ENCODE results near the gene RNF125.

RNF125 gene

GRCh38 chr18:32037616-32038015 lies 19.0 kb downstream of the RNF125 start:
- DNase-seq (ENCODE audit: low spot score): no peak
- in situ Hi-C loops (cut with MboI; ENCODE audit: low sequenced_read_pairs, unreplicated experiment): no loop called here
- TF ChIP-seq, protein P1, sequence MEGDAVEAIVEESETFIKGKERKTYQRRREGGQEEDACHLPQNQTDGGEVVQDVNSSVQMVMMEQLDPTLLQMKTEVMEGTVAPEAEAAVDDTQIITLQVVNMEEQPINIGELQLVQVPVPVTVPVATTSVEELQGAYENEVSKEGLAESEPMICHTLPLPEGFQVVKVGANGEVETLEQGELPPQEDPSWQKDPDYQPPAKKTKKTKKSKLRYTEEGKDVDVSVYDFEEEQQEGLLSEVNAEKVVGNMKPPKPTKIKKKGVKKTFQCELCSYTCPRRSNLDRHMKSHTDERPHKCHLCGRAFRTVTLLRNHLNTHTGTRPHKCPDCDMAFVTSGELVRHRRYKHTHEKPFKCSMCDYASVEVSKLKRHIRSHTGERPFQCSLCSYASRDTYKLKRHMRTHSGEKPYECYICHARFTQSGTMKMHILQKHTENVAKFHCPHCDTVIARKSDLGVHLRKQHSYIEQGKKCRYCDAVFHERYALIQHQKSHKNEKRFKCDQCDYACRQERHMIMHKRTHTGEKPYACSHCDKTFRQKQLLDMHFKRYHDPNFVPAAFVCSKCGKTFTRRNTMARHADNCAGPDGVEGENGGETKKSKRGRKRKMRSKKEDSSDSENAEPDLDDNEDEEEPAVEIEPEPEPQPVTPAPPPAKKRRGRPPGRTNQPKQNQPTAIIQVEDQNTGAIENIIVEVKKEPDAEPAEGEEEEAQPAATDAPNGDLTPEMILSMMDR (IDR thresholded peaks at IDR 0.05; ENCODE audit: borderline replicate concordance, control extremely low read depth, extremely low read depth, insufficient read depth, missing control alignments): no peak

DNA sequence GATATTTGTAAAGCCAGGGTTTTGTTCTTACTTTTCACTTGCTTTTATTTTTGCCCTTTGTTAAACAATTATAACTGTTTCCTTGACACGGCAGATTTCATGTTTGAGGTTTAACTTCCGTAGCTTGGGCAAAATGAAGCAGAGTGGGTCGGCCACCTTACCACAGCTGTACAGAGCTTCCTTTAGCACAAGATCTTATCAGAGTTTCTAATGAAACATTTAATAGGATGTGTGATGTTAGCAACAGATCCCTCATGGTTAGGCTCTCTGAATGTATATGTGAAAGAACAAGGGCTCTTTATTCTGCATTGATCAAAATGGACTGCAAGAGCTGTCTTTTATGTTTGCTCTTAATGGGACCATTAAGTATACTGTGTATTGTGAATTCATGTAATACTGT lies 22.3 kb downstream of the RNF125 start:
- TF ChIP-seq, protein P1 (IDR thresholded peaks at IDR 0.05; ENCODE audit: borderline replicate concordance, control extremely low read depth, extremely low read depth, insufficient read depth, missing control alignments): no peak
- no peak for DNase-seq (ENCODE audit: low spot score)
- in situ Hi-C loops (cut with MboI; ENCODE audit: low sequenced_read_pairs, unreplicated experiment): no loop called here

DNA sequence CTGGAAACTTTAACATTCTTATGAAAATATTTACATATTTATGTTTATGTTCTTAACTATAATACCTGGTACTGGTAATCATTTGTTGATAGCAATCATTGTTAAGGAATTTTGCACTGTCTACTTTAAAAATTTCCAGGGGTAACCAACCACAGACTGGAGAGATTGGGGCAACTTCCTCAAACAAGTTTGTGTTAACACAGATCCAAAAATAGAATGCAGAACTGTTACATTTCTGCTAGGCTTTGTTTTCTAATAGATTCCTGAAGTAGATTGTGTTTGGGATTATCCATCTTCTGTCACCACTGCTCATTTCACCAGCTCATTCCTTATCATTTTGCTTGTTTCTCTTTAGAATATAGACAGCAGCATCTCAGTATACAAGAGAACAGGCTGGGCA lies 23.7 kb downstream of the RNF125 start:
- in situ Hi-C loops (cut with MboI; ENCODE audit: low sequenced_read_pairs, unreplicated experiment): no loop called here
- no peak for DNase-seq (ENCODE audit: low spot score)
- TF ChIP-seq, protein P1 (IDR thresholded peaks at IDR 0.05; ENCODE audit: borderline replicate concordance, control extremely low read depth, extremely low read depth, insufficient read depth, missing control alignments): no peak

DNA sequence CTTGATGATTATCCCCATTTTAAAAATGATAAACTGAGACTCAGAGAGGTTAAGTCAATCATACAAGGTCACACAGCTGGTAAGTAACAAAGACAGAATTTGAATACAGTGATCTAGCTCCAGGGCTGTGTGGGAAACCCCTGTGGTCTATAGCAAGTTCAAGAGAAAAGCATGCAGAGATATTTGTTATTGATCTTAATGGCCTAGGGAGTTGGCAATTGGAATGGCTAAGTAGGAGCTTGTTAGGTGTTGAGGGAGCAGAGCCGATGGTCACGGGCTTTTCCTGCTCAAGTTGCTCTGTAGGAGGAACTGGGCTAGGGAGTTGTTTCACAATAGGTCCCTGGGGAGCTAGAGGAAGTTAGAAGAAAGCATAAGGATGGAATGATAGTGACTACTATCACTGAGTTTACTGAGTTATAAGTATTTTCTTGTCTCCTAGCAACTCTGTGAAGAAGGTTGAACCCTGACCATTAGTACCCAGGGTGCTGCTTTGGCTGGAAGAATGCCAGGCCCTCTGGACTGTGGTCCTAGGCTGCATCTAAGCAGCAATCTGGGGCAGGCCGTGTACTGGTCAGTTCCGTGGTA lies 30.0 kb downstream of the RNF125 start:
- in situ Hi-C loops (cut with MboI; ENCODE audit: low sequenced_read_pairs, unreplicated experiment): no loop called here
- TF ChIP-seq, protein P1 (IDR thresholded peaks at IDR 0.05; ENCODE audit: borderline replicate concordance, control extremely low read depth, extremely low read depth, insufficient read depth, missing control alignments): no peak
- DNase-seq (ENCODE audit: low spot score): no peak

- no peak for DNase-seq (ENCODE audit: low spot score)
- in situ Hi-C loops (cut with MboI; ENCODE audit: low sequenced_read_pairs, unreplicated experiment): no loop called here
- TF ChIP-seq, protein P1 (IDR thresholded peaks at IDR 0.05; ENCODE audit: borderline replicate concordance, control extremely low read depth, extremely low read depth, insufficient read depth, missing control alignments): no peak
These were observed 31.0 kb downstream of the RNF125 start for GRCh38 chr18:32049393-32050171.

GRCh38 chr18:32056613-32057358 lies 38.2 kb downstream of the RNF125 start:
- in situ Hi-C loops (cut with MboI; ENCODE audit: low sequenced_read_pairs, unreplicated experiment): no loop called here
- no peak for DNase-seq (ENCODE audit: low spot score)
- TF ChIP-seq, protein P1 (IDR thresholded peaks at IDR 0.05; ENCODE audit: borderline replicate concordance, control extremely low read depth, extremely low read depth, insufficient read depth, missing control alignments): no peak
